Loucy (cell line): ENCODE data around the gene CTPS2.

Source experiments
- CTCF ChIP-seq: fragments of 200-600 bp; sonication (generic); conservative IDR thresholded peaks from 2 replicates; pipeline ENCODE4 v1.5.1; 2014; ENCODE audit warnings: mild to moderate bottlenecking, antibody characterized with exemption, low read length
- EZH2phosphoT487 ChIP-seq: fragments of 200-600 bp; IDR thresholded peaks from 2 replicates; pipeline ENCODE4 v1.6.1; 2018; ENCODE audit warnings: antibody characterized with exemption, mild to moderate bottlenecking, moderate library complexity, borderline replicate concordance

- TF ChIP-seq CTCF (no peak), EZH2phosphoT487 (no peak)
Measured at GRCh38 chrX:16547644-16548043, 164.8 kb downstream of the CTPS2 start.
